Skeletal muscle tissue (tissue), 4 donors: Measurements from ENCODE around the gene B4GALNT4. TPM values are rescaled to one million over a fixed set of nuclear protein-coding genes. Genes with fewer than 3 reads are reported as not detected.
"Not testable (repeated sequence)": the region's sequence is repeated elsewhere in the genome, so short reads cannot be mapped to it uniquely, and the experiment has no call there.

Experiments used
- H3K27ac ChIP-seq: one replicate; pipeline ENCODE4 v1.7.0; 2013; ENCODE audit warnings: mild to moderate bottlenecking, low read depth, low read length, inconsistent platforms
- H3K27me3 ChIP-seq, 3 donors: one replicate each; pipeline ENCODE4 v1.7.0; 2013; ENCODE audit warnings: low read length in 3 of 3; ENCODE audit not compliant: control insufficient read depth in 3 of 3, insufficient read depth in 3 of 3
- H3K36me3 ChIP-seq, 3 donors: one replicate each; pipeline ENCODE4 v1.7.0; 2013; ENCODE audit warnings: low read length in 3 of 3; ENCODE audit not compliant: control insufficient read depth in 3 of 3, insufficient read depth in 3 of 3
- H3K4me1 ChIP-seq, 3 donors: one replicate each; pipeline ENCODE4 v1.7.0; 2013; ENCODE audit warnings: low read length in 3 of 3, mild to moderate bottlenecking in 3 of 3; ENCODE audit not compliant: control insufficient read depth in 3 of 3, insufficient read depth in 3 of 3
- H3K4me3 ChIP-seq, 3 donors: one replicate each; pipeline ENCODE4 v1.7.0; 2013; ENCODE audit warnings: low read length in 3 of 3
- H3K9ac ChIP-seq, 3 donors: one replicate each; pipeline ENCODE4 v1.7.0; 2013; ENCODE audit warnings: low read length in 3 of 3, mild to moderate bottlenecking in 3 of 3, moderate library complexity in 2 of 3, low read depth in 1 of 3
- H3K9me3 ChIP-seq, 3 donors: one replicate each; pipeline ENCODE4 v1.7.0; 2013; ENCODE audit warnings: low read length in 3 of 3; ENCODE audit not compliant: control insufficient read depth in 3 of 3
- total RNA-seq: library from RNA; depleted of rRNA; stranded (reverse); fragments of >200 nt; gene quantifications from one replicate; pipeline ENCODE4 v1.2.3, GENCODE V29; 2014
- donor health status: Osteomylitis.

B4GALNT4 gene
- total RNA-seq, 1 donor from 2014 or later = 5.2 TPM

- H3K4me3 ChIP-seq, H3K9me3 ChIP-seq, H3K27ac ChIP-seq, H3K9ac ChIP-seq, H3K36me3 ChIP-seq: not testable (repeated sequence)
- H3K4me1 ChIP-seq = peaks cover 16 to 19% (median 18%) of the 10 kb centered on the region in 3 donors
- peaks cover 0 to 11% (median 2%) of the 10 kb centered on the region in 3 donors for H3K27me3 ChIP-seq
Observed at GRCh38 chr11:349270-349954, 19.9 kb upstream of the B4GALNT4 start.

GRCh38 chr11:350033-350722, 19.1 kb upstream of the B4GALNT4 start:
- Histone ChIP-seq H3K27ac (peak overlapping the region; percentile 36), H3K4me1 (peaks cover 17 to 20% (median 20%) of the 10 kb centered on the region in 3 donors), H3K27me3 (peaks cover 0 to 11% (median 2%) of the 10 kb centered on the region in 3 donors)
- H3K36me3 ChIP-seq, H3K4me3 ChIP-seq, H3K9ac ChIP-seq, H3K9me3 ChIP-seq: not testable (repeated sequence)

GRCh38 chr11:350723-351255, 18.5 kb upstream of the B4GALNT4 start:
- peak overlapping the region; percentile 36 for H3K27ac ChIP-seq
- H3K9ac ChIP-seq = peak overlapping the region in 1 of 3 donors; percentile 25
- H3K4me1 ChIP-seq = peaks cover 24 to 26% (median 25%) of the 10 kb centered on the region in 3 donors
- peak overlapping the region in 1 of 3 donors; percentile 31 for H3K4me3 ChIP-seq
- H3K9me3 ChIP-seq = no peaks in the 10 kb centered on the region
- H3K36me3 ChIP-seq = no peaks in the 10 kb centered on the region
- H3K27me3 ChIP-seq = peaks cover 0 to 11% (median 2%) of the 10 kb centered on the region in 3 donors

DNA sequence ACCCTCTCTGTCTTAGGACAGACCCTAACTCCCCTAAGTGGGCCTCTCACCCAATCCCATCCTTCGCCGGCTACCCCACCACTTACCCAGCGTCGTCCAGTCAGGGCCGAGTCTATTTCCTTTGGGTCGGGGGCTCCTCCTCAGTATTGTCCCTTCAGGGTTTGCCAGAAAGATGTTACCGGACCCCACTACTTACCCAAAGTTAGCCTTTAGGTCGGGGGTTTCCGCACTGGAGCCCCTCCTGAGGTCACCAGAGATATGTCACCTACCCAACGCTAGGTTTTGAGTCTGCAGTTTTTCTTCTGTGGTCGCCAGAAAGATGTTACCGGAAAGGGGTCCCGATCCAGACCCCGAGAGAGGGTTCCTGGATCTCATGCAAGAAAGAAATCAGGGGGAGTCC, 17.9 kb upstream of the B4GALNT4 start:
- Histone ChIP-seq H3K27ac (peak overlapping the region; percentile 36), H3K9ac (no peak overlapping the region), H3K4me3 (peak overlapping the region in 1 of 3 donors; percentile 31), H3K36me3 (no peaks in the 10 kb centered on the region), H3K27me3 (peaks cover 0 to 11% (median 1%) of the 10 kb centered on the region in 3 donors), H3K9me3 (no peaks in the 10 kb centered on the region), H3K4me1 (peaks cover 24 to 26% (median 25%) of the 10 kb centered on the region in 3 donors)

GRCh38 chr11:352456-353031, 16.8 kb upstream of the B4GALNT4 start:
- Histone ChIP-seq H3K36me3 (no peaks in the 10 kb centered on the region), H3K27ac (peak overlapping the region; percentile 98), H3K4me3 (no peak overlapping the region), H3K27me3 (peaks cover 0 to 17% (median 12%) of the 10 kb centered on the region in 3 donors), H3K9ac (peak overlapping the region in 1 of 3 donors; percentile 50), H3K4me1 (peaks cover 24 to 26% (median 25%) of the 10 kb centered on the region in 3 donors), H3K9me3 (no peaks in the 10 kb centered on the region)

- Histone ChIP-seq H3K9me3 (no peaks in the 10 kb centered on the region), H3K36me3 (no peaks in the 10 kb centered on the region), H3K9ac (peak overlapping the region in 2 of 3 donors; percentile 5 to 50), H3K4me1 (peaks cover 24 to 27% (median 26%) of the 10 kb centered on the region in 3 donors), H3K27me3 (peaks cover 0 to 24% (median 16%) of the 10 kb centered on the region in 3 donors), H3K27ac (peak overlapping the region; percentile 98), H3K4me3 (peak overlapping the region in 2 of 3 donors; percentile 2 to 7)
Observed at GRCh38 chr11:353179-353873, 16.0 kb upstream of the B4GALNT4 start.

DNA sequence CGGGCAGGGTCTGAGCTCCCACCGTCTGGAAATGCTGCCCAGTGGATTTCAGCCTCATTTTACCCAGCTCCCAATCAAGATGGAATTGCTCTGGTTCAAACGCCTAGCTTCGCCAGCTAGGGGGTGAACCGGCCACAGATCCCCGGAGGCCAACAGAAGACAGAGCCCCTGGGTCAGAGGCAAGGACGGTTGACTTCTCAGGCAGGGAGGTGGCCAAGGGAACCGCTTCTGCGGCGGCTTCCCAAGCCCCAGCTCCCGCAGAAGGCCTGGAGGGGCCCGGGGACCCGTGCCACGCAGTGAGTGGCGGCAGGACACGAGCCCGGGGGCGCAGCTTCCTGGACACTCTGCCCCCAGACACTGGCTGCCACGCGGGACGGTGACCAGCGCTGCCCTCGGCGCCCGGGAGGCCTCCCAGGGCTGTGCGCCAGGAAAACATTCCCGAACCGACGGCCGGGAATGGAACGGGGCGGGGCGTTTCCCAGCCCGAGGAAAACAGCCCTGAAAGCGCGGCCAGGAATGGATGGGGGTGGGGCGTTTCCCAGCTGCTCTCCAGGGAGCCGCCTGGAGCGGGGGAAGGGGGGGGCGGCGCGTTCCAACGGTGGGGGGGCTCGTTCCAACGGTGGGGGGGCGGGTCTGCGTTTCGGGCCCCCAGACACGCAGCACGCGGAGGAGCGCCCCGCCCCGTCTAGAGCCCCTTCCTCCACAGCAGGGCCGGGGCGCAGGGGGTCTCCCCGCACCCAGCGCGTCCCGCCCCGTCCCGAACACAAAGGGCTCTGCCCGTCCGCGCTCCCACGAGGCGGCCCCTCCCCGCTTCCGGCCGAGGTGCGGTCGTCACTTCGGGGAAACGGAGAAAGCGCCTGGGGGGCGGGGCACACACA, 13.5 kb upstream of the B4GALNT4 start:
- Histone ChIP-seq H3K9me3 (peaks cover 0 to 2% (median 0%) of the 10 kb centered on the region in 3 donors), H3K4me3 (peak overlapping the region; percentile 43 to 65 (median 60)), H3K36me3 (no peaks in the 10 kb centered on the region), H3K27ac (peak overlapping the region; percentile 98), H3K9ac (peak overlapping the region; percentile 65 to 79 (median 67)), H3K4me1 (peaks cover 20 to 26% (median 22%) of the 10 kb centered on the region in 3 donors), H3K27me3 (peaks cover 15 to 23% (median 21%) of the 10 kb centered on the region in 3 donors)

- Histone ChIP-seq H3K9ac (no peak overlapping the region), H3K27me3 (peaks cover 16 to 23% (median 19%) of the 10 kb centered on the region in 3 donors), H3K4me1 (peaks cover 20 to 26% (median 22%) of the 10 kb centered on the region in 3 donors), H3K4me3 (no peak overlapping the region), H3K9me3 (peaks cover 0 to 2% (median 0%) of the 10 kb centered on the region in 3 donors), H3K36me3 (no peaks in the 10 kb centered on the region), H3K27ac (no peak overlapping the region)
Observed at GRCh38 chr11:356610-357009, 12.7 kb upstream of the B4GALNT4 start.
